Activated effector memory CD4-positive, alpha-beta T cell treated with anti-CD3 and anti-CD28 coated beads, Interleukin-2, amount 50 U/mL, for 16 hours (primary cell): ENCODE measurements around the gene SLC24A5.

Source experiments
- DNase-seq: peaks from one replicate; pipeline ENCODE4 v3.0.0-alpha.2; 2020

SLC24A5 gene

DNA sequence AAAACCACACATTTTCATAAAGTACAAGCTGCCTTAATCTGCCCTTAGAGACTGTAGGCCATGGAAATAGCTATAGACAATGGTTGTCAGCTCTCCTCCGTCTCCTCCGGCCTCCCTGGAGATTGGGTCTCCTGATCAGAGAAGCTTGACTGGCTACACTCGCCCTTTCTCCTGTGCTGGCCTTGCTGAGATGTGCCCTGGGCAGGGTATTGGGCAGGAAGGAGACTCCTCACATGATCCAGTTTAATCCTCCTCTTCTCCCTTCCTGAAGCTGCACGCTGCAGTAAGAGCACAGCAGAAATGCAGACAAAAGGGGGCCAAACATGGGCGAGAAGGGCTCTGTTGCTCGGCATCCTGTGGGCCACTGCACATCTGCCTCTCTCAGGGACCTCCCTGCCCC is at the start of gene SLC24A5:
Gene SLC24A5, plus strand, starts transcription at position 246 of the 400 bp plus-strand sequence. Its CDS starts 55 bp downstream, at position 301.
- no peak for DNase-seq

DNA sequence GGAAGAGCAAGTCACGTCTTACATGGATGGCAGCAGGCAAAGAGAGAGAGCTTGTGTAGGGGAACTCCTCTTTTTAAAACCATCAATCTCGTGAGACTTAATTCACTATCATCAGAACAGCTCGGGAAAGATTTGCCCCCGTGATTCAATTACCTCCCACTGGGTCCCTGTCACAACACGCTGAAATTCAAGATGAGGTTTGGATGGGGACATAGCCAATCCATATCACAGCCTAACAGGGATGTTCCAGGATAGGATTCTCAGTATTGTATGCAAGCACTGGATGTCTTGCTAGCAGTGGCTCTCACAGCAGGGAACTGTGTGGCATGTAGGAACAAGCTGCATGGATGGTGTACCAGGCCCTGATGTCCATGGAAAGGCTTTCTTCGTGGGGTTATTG is 47.8 kb upstream of the SLC24A5 start:
- no peak for DNase-seq

DNA sequence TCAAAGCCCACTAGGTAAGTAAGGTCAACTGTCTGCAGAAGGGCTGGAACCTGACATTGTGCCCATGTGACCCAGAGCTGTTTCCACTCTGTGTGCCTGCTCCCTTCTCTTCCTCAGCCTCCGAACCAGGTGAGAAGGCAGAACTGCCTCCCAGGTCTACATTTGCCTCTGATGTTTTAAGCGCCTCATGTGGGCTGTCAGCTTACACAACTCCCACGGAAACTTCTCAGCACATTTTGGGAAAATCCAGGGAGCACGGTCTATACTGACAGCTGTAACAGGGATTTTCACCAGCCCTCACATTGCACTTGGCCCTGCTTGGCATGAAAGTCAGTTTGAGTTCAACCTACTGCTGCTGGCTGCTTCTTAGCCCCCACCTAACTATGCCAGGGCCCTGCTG is 46.9 kb upstream of the SLC24A5 start:
- DNase-seq = no peak

DNA sequence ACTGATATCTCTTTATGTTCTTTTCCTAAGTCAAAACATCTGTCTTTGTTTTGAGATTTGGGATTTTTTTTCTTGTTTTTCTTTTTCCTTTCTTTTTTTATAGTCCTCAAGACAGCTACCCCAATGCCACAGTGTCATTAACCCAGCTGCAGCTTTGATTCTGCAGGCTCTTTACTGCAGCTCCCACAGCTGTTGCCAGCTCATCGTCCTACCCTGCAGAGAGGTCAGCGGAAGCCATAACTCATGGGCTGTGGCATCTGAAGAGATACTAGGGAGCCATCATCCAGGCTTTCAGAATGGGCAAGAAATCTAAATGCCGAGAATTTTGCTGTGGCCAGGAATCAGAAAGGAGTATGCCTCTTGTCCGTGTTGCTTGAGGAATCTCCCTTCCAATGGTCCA is 44.3 kb upstream of the SLC24A5 start:
- DNase-seq = no peak

DNA sequence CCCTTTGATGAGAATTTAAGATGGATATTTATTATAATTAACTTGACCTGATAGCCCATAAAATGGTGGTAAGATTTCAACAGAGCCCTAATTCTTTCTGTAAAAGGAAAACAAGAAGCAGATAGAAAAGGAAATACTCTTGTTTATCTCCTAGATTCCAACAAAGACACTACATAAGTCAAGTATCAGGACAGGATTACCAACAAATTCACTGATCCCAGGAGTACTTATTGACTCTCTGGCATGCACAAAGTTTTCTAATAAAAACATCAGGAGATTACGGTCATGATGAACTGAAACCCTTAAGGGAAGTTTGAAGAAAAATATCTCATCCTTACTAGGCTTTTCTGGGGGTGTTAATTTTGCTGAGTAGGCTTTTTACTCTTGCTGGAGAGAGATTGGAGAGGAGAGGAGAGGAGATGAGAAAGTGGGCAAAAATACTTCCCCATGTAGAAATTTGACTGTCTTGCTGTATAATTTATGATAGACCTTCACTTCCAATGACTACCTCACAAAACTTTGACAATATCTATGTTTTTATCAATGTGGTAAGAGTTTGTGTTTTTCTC is 43.1 kb upstream of the SLC24A5 start:
- DNase-seq = no peak

DNA sequence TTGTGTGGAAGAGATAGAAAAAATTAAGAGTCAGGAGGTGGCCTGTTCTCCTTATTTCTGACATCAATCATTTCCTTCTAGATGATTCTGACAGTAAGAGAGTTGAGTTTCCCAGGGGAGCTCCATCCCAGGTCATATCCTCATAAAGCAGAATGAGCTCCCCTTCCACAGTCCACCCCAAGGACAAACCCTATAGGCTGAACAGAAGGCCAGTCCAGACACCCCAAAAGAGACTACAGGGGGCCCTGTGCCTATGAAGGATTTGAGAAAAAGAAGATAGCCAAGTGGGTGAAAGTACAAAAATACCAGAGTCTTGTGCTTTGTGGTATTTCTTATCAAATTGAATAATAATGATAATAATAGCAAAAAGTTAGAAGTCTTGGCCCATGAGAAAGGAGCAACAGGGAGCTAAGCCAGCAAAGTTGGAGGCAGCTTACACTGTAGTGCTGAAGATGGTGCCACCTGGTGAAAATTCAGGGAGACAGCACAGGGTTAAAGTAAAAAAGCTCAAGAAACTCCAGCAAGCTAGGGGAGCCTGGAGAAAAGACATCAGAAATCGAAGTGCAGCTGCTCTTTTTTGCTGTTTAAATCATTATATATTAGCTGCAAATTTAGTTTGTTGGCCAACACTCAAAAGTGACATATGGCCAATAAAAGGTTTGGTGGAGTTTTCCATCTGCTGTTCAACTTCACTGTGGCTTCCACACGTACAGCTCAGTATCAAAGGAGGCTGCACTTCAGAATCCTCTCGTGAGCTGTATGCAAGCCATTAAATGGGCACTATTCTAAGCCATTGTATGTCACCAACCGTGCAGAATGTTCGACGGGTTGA is 35.8 kb upstream of the SLC24A5 start:
- DNase-seq = no peak

DNA sequence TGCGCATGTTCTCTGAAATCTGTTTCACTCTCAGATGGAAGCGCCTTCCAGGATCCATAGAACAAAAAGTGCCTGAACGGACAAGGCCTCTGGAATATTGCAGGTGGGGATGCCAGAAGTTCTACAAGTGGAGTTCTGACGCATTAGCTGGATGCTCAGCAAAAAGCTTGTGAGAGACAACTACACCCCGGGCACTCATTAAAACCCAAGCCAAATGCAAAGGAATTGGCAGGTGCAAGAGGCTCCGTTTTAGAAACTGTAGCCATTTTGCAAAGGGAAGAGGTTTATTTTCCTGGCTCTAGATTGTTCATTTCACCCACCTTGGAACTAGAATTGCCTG is 35.2 kb upstream of the SLC24A5 start:
- no peak for DNase-seq

DNA sequence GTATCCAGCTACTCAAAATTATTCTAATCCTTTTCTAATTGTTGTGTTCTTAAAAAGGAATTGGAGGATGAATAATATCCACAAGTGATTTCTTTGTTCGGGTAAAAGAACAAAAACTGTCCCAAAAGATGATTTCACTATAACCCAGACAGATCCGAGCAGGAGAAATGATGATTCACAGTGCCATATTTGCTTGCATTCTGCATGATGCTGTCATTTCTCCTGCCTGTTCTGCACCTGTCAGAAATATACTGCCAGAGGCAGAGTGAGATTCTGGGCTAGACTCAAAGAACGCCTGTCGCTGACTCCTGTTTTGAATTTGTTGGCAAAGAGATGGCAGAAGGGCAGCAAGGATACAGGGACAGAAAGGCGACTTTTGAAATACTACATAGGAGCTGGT is 34.7 kb upstream of the SLC24A5 start:
- DNase-seq = no peak

DNA sequence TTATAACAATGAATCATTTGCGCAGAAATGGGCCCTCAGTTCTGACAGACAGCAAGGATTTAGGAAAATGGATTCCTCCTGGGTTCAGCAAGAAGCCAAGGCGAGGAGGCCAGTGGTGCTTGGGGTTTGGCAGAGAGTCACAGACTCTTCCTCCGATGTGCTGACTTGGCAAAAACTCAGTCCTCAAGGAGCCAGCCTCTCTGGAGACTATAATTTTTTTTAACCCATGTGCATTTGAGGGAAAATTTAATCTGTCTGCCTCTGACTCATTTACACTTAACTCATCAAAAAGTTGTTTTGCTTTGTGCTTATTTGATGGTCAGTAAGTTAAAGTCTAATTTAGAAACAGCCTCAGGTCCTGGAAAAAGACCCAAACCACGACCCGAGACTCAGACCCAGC is 34.2 kb upstream of the SLC24A5 start:
- no peak for DNase-seq

DNA sequence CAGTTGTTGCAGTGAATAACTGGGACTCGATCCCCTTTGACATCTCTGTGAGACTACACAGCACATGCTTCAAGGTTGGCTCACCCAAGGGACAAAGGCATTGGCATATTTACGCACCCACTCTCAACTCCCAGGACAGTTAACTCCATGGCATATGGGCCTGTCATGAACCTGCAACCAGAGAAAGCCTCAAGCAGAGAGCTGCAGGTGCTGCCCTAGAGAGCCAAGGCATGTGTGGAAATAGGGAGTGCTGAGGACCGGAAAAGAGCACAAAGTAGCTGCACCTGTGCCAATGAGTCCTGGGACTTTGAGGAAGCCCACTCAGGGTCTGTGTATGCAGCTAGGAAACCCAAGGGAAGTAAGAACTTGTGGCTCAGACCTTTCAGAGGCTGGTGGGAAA is 32.9 kb upstream of the SLC24A5 start:
- DNase-seq = no peak

DNA sequence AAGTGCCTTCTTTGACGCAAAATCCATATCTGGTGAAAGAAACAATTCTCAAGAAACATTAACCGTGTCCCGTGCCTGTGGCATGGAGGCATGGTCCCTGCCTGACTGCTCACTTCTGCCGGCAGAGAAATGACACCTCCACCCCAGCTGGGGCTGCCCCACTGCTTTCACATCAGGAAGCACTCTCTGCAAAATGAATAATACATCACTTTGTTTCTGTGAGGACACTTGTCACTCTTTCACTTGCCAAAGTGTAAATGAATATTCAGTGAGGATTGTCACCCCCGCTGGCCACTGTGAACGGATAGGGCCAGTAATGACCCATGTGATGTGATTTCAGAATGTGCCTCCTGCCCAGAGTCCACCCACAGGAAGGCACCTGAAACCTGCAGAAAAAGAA is 31.1 kb upstream of the SLC24A5 start:
- DNase-seq = no peak

DNA sequence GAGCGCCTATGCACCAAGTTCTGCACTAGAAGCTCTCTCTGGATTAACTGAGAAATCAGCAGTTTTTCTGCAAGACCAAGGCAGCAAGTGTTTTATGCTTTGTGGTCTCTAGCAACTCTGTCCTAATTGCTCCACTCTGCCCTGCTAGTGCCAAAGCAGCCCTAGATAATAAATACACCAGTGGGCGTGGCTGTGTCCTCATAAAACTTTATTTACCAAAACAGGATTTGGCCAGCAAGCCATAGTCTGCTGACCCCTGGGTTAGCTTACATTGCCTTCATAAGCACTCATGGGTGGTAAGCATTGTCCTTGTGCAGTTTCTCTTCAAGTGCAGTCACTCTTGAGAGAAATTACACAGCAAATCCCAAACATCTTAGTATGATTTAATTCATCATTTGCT is 30.7 kb upstream of the SLC24A5 start:
- no peak for DNase-seq

DNA sequence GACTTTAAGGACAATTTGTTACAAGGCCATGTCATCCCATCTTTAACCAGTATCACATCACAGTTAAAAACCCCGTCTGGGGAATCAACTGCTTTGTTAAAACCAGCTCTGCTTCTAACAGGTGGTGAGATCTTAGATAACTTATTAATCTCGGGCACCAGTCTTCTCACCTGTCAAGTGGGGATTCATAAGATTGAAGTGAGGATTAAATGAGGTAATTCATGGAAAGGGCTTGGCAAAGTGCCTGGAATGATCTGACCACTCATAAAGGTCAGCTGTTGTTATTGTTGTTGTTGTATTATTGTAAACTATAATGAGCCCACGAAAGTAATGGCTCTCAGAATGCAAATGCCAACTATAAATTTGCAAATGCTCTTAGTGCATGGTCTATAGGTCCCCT is 30.1 kb upstream of the SLC24A5 start:
- DNase-seq = no peak

DNA sequence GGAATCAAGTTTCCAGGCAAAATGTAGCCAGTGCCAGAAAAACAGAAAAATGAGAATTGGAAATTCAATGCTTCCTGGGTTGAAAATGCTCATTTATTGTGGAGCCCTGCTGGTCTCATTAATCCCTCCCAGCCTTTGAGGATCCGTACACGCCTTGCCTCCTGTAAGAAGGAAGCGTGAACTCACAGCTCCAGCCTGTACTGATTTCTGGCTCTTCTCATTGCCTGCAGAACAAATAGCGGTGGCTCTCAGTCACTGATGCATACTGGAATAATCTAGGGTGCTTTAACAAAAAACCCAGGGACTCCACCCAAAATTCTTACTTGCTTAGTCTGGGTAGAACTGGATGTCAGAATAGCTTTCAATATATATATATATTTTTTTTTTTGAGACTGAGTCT is 29.3 kb upstream of the SLC24A5 start:
- DNase-seq = no peak

DNA sequence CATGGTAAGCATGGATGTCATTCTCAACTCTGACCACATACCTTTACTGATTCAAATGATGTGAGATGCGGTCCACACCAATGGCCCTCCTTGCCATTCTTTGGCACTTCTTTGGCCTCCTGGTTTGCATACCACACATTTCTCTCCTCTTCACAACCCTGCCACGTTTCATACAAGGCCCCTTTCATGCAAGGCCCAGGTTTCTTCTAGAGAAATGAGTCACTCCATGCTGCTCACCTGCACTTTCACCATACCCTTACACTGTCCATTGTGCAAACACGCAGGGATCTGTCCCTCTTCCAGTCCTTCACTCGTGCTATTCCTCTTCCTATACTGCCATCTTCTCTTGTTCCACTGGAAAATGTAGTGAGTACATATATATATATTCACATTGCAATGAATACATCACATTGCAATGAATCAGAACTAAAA is 24.4 kb upstream of the SLC24A5 start:
- no peak for DNase-seq

DNA sequence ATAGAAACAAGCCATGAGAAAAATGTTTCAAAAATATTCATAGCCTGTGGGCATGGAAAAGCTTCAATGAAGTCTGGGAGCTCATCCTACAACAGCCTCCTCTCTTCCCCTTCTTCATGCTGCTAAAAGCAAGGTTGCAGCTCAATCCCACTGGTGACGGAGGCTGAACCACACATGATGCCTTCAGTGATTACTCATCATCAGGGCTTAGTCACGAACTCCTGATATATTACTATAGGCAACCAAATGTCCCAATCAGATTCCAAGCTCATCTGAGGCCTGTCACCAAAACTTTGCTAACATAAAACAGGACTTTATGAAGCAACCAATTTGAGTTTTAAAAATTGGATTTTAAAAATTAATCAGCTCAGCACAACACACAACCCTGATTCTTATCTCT is 24.0 kb upstream of the SLC24A5 start:
- no peak for DNase-seq

DNA sequence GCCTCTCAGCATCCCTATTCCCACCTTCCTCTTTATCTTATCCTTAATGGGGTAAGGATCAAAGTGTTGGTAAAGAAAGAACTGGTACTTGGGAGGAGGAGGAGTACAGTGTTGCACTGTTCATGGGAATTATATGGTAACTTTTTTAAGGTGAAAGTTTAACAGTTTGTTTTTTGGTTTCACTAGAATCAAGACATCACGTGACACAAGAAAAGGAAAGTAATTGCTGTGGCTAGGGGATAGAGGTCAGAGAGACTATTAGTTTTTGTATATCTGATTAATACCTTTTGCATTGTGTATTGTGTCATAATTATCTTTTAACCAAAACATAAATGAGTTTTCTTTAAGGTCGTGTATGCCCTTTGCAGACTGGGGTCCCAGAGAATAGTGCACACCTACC is 23.5 kb upstream of the SLC24A5 start:
- DNase-seq = no peak

DNA sequence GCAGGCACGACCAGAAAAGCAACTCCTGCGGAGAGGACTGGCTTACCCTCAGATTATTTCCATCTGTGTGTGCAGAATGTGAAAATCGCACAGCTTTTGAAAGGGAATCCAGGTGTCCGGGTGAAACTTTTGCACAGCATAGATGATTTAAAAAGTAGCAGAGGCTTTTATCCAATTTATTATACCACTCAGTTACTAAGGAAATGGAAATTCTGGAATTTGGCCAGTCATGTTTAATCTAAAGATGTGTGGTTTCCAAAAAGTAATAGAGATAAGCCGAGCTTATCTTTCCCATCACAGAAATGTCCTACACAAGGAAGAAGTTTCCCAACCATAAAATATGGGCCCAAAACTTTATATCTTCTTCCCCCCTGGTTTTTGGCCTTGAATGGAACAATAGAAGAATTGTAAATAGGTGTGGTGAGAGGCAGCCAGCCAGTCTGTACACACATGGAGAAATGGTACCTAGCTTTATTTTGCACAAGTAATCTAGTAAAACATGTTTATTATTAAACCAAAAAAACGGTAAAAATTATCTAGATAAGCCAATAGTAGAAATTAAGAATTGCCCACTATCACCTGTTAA is 19.3 kb upstream of the SLC24A5 start:
- DNase-seq = no peak

DNA sequence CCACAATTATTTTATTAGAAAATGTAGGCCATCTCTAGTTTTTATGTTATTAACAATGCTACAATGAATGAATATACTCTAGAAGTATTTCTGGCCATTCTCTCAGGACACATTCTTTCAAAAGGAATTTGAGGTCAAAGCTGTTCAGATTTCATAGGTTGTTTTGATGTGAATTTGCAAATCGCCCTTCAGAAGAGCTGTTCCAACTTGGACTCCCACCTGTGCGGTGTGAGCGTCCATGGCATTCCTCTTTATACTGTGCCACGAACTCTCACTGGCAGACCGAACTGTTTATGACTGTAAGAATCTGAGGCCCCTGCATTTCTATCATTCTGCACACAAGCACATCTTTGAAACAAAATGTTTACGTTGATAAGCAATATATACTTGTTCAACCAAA is 18.6 kb upstream of the SLC24A5 start:
- no peak for DNase-seq

DNA sequence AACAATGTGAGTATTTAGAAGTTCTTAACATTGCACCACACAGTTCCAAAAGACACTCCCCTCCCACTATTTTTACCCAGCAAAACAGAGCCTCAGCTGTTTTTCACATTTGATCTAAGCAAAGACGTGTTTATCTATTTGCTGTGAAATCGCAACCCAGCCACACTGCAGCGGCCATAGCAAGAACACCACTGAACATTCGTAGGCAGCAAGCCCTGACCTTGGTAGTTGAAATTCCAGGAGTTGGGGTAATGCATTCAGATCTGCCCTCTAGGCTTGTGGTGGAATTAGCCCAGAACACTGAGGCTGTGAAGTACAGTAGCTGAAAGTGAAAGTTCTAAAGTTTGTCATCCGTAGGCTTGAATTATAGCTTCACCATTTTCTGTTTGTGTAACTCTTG is 17.1 kb upstream of the SLC24A5 start:
- DNase-seq = no peak

DNA sequence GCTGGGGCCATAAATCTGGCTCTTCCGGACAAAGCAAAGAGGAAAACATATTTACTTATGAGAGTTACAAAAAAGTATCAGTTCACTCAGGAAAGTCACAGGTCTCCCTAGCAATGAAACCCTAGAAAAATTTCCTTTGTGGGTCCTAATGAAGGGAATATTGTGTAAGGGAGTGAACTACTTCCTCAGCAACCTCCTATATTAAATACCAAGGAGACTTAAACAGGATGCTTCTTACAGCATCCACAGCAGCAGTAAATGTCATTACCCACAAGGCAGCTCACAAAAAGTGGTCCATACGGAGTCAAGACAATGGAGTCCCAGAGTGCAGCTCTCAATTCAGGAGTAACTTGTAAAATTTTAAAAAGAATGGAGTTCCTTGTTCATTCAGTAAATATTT is 14.9 kb upstream of the SLC24A5 start:
- DNase-seq = no peak

DNA sequence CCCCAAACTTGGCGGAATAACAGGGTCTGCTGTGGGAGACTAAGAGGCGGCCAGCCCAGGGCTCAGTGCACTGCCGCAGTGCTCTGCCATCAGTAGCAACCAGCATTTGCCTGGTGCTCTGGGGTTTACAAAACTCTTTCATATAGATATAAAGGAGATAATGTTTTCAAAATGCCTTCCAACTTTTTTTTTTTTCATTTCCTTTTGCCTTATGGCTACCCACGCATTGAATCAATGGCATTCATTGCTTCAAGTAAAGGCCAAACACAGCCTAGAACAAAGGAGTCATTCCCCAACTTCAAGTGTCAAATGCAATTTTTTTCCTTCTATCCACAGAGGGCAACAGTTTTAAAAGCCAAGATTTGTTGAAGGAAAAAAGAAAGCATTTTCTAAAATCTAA is 11.6 kb upstream of the SLC24A5 start:
- DNase-seq = no peak

DNA sequence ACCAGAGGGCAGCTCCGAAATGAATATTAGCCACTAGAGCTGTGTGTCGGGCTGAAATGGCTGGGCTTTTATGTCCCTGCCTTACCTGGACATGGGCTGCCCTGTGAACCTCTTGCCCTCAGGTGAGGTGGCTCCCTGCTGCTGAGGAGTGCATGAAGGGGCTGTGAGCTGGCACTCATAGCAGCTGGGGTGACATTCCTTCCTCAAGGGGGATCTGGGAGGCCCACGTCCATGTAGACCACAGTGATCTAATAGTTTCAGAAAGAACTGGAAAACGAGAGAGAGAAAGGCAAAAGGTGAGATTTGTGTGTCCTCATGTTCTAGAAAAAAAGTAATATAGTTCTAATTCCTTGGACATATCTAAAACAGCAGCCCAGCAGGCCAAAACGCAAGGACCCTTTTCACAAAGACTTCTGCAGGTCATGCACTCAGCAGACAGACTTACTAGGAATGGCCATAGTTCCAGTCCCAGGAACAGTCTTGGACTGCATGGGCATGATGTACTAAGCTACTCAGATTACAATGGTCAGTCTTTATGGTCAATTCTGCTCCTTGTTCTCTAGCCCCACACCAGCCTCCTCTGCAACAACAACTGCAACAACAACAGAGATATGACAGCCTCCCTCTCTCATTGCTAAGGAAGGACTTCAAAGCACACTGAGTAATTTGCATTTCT is 10.8 kb upstream of the SLC24A5 start:
- DNase-seq = no peak

DNA sequence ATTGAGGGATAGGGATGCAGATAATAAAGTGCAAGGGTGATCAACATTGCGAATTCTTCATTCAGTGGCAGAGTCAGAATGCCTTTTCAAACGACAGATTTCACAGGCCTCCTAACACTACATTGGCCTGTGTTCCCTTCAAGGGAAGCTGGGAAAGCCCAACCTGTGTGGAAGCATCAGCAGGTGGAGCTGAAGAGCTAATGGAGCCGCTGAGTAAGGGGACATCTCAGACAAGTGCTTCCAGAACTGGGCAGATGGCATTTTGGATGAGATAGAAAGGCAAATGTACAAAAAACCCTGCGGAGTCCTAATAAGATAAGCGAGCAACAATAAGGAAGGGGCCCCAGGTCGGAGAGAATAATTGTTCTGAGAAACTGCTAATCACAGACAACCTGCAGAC is 8.5 kb upstream of the SLC24A5 start:
- no peak for DNase-seq
